Hindlimb muscle (tissue), 1 donor: ENCODE measurements around the gene KPRP. TPM values are rescaled to one million over a fixed set of nuclear protein-coding genes. Genes with fewer than 3 reads are reported as not detected.

ENCODE experiments used
- DNase-seq: peaks from one replicate; pipeline ENCODE4 v3.0.0-alpha.2; 2013
- polyA plus RNA-seq: library from polyadenylated mRNA; unstranded; fragments of 120-200 nt; gene quantifications from one replicate; pipeline ENCODE4 v1.2.1, GENCODE V29; 2013; ENCODE audit not compliant: insufficient read length

The KPRP gene
- polyA plus RNA-seq, 1 donor: not detected

DNA sequence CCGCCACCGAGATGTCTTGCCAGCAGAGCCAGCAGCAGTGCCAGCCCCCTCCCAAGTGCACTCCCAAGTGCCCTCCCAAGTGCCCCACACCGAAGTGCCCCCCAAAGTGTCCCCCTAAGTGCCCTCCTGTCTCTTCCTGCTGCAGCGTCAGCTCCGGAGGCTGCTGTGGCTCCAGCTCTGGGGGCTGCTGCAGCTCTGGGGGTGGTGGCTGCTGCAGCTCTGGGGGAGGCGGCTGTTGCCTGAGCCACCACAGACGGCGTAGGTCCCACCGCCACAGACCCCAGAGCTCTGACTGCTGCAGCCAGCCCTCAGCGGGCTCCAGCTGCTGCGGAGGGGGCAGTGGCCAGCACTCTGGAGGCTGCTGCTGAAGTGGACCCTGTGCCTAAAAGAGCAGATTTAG is 18.5 kb downstream of the KPRP start:
- no peak for DNase-seq

DNA sequence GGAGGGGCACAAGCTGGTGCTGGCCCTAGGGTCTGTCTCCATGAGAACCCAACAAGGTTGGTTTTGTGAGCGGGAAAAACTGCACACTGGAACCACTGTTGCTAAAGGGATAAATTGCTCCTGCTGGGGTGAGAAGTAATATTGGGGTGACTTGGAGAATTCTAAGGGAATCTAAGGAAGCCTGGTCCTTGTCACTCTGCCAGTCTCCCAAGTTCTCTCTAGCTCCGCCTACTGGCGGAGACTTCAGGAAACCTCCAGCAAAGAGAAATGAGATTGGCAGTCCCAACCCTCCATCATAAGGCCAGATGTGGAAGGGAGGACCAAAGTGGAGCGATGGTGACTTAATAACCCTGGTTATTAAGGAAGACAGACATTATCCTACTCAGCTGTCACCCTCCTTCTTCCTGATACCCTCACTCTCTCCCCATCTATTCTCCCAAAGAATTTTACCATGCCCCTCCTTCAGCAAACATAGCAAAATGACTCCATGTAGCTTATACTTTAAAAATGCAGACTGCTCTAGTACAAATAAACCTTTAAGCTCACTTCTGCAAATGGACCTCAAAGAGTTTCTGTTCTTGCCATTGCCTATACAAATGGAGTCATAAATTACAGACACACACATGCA is 19.8 kb downstream of the KPRP start:
- no peak for DNase-seq

DNA sequence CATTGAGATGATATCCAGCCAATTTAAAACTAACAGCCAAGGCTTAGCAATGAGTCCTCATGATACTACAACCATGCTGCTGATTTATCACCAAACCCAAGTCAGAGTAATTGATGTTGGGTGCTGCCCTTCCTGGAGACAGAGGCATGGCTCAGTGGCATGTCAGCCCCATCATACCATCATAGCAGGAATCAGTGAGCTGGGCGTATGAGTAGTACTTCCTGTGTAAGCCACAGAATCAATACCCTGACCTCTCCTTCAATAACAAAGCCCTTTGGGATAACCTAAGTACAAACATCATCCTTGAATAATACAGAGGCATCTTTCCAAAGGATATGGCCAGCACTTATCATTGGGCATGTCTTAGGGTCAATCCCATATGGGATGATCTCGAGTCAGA is 25.3 kb downstream of the KPRP start:
- no peak for DNase-seq

DNA sequence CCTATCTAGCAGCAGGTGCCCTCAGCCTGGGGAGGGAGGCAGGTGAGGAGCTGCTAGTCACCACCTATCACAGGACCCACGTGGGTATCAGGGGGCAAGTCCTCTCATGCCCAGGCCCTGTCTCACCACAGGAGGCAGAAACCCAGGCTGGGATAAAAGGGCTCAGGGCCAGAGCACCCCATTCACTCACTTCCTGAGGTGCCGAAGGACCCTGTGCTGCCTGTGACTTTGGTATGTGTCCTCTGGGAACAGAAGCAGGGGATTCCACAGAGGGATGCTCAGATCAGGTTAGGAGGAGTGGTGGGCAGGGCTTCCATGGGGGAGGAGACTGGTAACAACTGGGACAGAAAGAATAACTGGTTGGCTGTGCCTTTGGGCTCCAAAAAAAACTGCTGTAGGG is 28.3 kb downstream of the KPRP start, which contains the start of gene LCE1E:
TSS of gene LCE1E (plus strand) at position 181 of the 400 bp plus-strand sequence. CDS start 1,043 bp downstream, outside the sequence.
- no peak for DNase-seq

DNA sequence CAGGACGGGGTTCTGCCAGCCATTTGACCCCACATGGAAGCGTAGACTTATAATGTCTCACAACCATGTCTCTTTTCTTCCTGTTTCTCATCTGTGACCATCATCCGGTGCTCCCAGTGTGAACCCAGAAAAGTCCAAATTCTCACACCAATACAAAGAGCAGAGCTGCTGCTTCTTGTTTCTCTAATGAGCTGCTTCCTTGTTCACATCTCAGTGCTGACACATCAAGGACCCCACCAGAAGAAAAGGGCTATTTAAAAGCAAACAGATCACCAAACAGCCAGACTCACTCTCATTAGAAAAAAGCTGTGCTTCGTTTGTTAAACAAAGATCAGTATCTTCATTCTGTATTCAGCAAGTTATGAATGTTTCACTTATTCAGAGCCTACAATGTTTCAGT is 37.9 kb downstream of the KPRP start:
- DNase-seq: no peak

DNA sequence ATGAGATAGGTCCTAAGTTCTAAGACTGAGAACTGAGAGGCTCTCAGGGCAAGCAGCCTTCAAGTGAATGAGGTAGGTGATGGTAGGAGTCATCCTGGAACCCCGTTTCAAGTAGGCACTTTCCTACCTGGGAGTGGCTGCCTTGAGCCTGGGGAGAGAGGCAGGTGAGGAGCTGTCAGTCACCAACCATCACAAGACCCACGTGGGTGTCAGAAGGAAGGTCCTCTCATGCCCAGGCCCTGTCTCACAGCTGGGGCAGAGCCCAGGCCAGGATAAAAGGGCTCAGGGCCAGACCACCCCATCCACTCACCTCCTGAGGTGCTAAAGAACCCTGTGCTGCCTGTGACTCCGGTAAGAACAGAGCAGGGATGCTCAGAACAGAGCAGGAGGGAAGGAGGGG is 38.6 kb downstream of the KPRP start, which contains the start of gene LCE1D:
TSS of gene LCE1D (plus strand) at position 301 of the 400 bp plus-strand sequence. CDS start 1,074 bp downstream, outside the sequence.
- DNase-seq: no peak

DNA sequence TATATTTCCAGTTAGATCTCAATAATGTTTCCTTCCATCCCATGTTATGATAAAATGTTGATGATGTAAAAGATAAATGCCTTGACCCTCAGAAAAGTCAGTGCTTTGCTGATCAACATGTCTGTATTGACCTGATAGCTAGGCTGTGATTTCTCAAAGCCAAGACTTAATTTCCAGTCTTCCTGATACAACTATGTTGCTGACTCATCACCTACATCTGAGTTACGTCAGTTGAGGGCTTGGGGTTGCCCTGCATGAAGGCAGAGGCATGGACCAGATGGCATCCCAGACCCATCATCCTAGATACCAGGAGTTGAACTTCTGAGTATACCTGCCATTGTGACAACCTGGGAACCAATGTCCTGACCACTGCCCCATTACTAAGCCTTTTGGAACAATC is 43.5 kb downstream of the KPRP start:
- DNase-seq: no peak

DNA sequence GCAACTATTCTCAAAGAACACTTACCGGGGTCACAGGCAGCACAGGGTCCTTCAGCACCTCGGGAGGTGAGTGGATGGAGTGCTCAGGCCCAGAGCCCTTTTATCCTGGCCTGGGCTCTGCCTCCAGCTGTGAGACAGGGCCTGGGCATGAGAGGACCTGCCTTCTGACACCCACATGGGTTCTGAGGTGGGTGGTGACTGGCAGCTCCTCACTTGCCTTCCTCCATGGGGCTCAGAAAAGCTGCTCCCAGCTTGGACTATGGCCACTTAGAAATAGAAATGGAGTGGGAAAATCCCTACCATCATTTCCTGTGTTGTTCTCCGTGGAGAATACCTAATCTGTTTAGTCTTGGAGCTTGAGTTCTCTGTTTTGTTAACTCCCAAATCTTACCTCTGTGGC is 48.8 kb downstream of the KPRP start, which contains the start of gene LCE1C:
TSS of gene LCE1C (minus strand) at position 76 of the 400 bp plus-strand sequence. CDS start 1,173 bp downstream, outside the sequence.
- DNase-seq: no peak

DNA sequence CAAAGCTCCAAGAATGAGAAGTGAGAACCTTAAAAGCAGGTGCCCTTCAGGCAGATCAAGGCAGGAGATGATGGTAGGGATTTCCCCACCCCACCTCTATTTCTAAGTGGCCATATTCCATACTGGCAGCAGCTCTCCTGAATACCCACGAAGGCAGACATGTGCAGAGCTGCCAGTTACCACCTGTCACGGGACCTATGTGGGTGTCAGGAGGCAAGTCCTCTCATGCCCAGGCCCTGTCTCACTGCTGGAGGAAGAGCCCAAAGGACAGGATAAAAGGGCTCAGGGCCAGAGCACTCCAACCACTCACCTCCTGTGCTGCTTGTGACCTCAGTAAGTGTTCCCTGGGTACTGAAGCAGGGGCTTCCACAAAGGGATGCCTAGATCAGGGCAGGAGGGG is 53.2 kb downstream of the KPRP start:
- no peak for DNase-seq

Other genes starting within 250 kb of the KPRP start
- gene LCE5A, start 247.2 kb upstream of the KPRP start, polyA plus RNA-seq: not detected
- not detected for gene CRCT1, start 243.5 kb upstream of the KPRP start, polyA plus RNA-seq
- gene LCE3E, start 191.2 kb upstream of the KPRP start, polyA plus RNA-seq: not detected
- not detected for gene LCE3D, start 177.5 kb upstream of the KPRP start, polyA plus RNA-seq
- gene LCE3C, start 157.8 kb upstream of the KPRP start, polyA plus RNA-seq: not detected
- gene LCE3B, start 144.2 kb upstream of the KPRP start, polyA plus RNA-seq: not detected
- gene LCE3A, start 134.9 kb upstream of the KPRP start, polyA plus RNA-seq: not detected
- not detected for gene LCE2D, start 94.6 kb upstream of the KPRP start, polyA plus RNA-seq
- gene LCE2C, start 82.7 kb upstream of the KPRP start, polyA plus RNA-seq: not detected
- gene LCE2B, start 71.9 kb upstream of the KPRP start, polyA plus RNA-seq: not detected
- gene LCE2A, start 59.7 kb upstream of the KPRP start, polyA plus RNA-seq: not detected
- gene LCE4A, start 49.9 kb upstream of the KPRP start, polyA plus RNA-seq: not detected
- gene LCE1F, start 17.1 kb downstream of the KPRP start, polyA plus RNA-seq: not detected
- not detected for gene LCE1E, start 28.2 kb downstream of the KPRP start, polyA plus RNA-seq
- not detected for gene LCE1D, start 38.7 kb downstream of the KPRP start, polyA plus RNA-seq
- gene LCE1C, start 48.6 kb downstream of the KPRP start, polyA plus RNA-seq: not detected
- not detected for gene LCE1B, start 53.9 kb downstream of the KPRP start, polyA plus RNA-seq
- gene LCE1A, start 69.4 kb downstream of the KPRP start, polyA plus RNA-seq: not detected
- not detected for gene LCE6A, start 84.8 kb downstream of the KPRP start, polyA plus RNA-seq
- not detected for gene LCE7A, start 102.0 kb downstream of the KPRP start, polyA plus RNA-seq
- gene SMCP, start 120.3 kb downstream of the KPRP start, polyA plus RNA-seq: not detected
- gene IVL, start 150.5 kb downstream of the KPRP start, polyA plus RNA-seq: 0.36 TPM
- not detected for gene SPRR5, start 189.2 kb downstream of the KPRP start, polyA plus RNA-seq
- not detected for gene SPRR4, start 212.6 kb downstream of the KPRP start, polyA plus RNA-seq
- not detected for gene SPRR1A, start 226.1 kb downstream of the KPRP start, polyA plus RNA-seq
- not detected for gene SPRR3, start 243.7 kb downstream of the KPRP start, polyA plus RNA-seq